Measurements from ENCODE around the gene SPSB4.

SPSB4 gene

GRCh38 chr3:141128126-141128777, 77.1 kb downstream of the SPSB4 start:
- in situ Hi-C loops (cut with MboI; ENCODE audit: low pct_unique_long_range_greater_than_20kb, low sequenced_read_pairs, unreplicated experiment) = no loop called here
- no peak for TF ChIP-seq CTCF (IDR thresholded peaks at IDR 0.05; ENCODE audit: extremely low read depth, insufficient read depth, missing control alignments)
- DNase-seq (ENCODE audit: low spot score) = no peak

DNA sequence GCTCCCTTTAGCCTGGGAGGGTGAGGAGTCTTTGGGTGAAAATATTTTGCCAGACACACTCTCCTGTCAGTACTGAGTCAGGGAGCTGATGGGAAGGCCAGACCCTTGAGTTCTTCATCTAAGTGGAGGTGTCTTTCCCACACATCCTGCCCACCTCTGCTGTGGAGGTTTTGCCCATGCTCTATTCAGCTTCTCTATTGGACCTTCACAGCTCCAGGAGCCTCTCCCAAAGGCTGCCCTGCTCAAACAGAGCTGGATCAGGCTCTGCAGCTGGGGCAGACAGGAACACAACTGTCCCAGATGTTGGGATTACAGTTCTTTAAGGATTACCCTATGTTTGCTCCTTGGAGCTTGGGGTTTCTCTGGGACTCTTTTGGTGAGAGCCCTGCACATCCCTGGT, 77.9 kb downstream of the SPSB4 start:
- no peak for DNase-seq (ENCODE audit: low spot score)
- in situ Hi-C loops (cut with MboI; ENCODE audit: low pct_unique_long_range_greater_than_20kb, low sequenced_read_pairs, unreplicated experiment) = no loop called here
- TF ChIP-seq CTCF (IDR thresholded peaks at IDR 0.05; ENCODE audit: extremely low read depth, insufficient read depth, missing control alignments) = no peak

- DNase-seq (ENCODE audit: low spot score) = no peak
- in situ Hi-C loops (cut with MboI; ENCODE audit: low pct_unique_long_range_greater_than_20kb, low sequenced_read_pairs, unreplicated experiment) = no loop called here
- TF ChIP-seq CTCF (IDR thresholded peaks at IDR 0.05; ENCODE audit: extremely low read depth, insufficient read depth, missing control alignments) = no peak
Observed at GRCh38 chr3:141129541-141130011, 78.4 kb downstream of the SPSB4 start.

DNA sequence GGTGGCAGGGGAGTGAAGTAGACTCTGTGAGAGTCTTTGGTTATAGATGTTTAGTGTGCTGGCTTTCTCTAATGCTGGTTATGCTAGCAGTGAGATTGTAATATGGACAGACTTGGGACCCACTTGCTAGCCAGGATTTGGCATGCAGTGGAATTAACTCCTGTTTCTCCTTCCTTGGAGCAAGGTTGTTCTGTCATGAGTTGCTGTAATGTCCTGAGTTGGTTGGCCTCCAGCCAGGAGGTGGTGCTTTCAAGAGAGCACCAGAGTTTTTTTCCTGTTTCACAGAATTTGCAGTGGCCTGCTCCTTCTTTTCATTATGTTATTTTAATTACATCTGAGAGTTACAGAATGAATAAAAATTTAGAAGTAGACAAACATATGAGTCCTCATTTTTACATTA, 92.4 kb downstream of the SPSB4 start:
- no peak for DNase-seq (ENCODE audit: low spot score)
- in situ Hi-C loops (cut with MboI; ENCODE audit: low pct_unique_long_range_greater_than_20kb, low sequenced_read_pairs, unreplicated experiment) = no loop called here
- no peak for TF ChIP-seq CTCF (IDR thresholded peaks at IDR 0.05; ENCODE audit: extremely low read depth, insufficient read depth, missing control alignments)

DNA sequence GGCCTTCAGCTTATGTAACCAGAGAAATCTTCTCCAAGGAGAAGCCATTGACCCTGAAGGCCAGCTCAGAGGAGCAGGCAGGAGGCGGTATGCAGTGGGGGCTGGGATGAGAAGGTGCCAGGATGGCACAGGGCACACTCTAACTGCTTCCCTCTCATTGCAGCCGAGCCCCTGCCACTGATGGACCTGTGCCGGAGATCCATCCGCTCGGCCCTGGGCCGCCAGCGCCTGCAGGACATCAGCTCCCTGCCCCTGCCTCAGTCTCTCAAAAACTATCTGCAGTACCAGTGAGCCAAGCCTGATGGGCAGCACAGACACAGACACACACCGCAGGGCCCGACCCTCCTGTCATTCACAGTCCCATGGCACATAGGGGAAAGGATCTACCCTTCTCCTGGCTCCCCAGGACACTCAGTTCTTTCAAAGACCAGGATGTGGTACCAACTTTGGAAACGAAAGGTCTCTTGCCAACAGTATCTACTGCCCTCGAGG, 95.9 kb downstream of the SPSB4 start:
- in situ Hi-C loops (cut with MboI; ENCODE audit: low pct_unique_long_range_greater_than_20kb, low sequenced_read_pairs, unreplicated experiment) = no loop called here
- DNase-seq (ENCODE audit: low spot score) = no peak
- TF ChIP-seq CTCF (IDR thresholded peaks at IDR 0.05; ENCODE audit: extremely low read depth, insufficient read depth, missing control alignments) = no peak

DNA sequence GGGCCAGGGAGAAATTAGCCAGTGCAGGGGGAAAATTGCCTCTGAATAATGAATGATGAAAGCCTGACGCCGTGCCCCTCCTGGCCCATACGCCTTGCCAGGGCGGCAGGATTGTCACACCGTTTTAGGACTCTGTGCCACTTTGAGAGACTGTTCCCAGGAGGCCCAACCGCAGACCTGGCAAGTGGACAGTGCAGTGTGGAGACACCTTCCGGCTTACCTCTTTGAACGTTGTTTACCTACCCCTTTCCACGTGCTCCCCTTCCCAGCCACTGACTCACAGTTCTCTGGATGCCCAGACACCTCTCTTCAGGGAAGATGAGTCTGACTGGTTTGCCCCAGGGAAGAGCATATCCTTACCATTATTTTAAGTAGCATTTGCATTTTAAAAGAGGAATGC, 96.5 kb downstream of the SPSB4 start:
- DNase-seq (ENCODE audit: low spot score) = no peak
- in situ Hi-C loops (cut with MboI; ENCODE audit: low pct_unique_long_range_greater_than_20kb, low sequenced_read_pairs, unreplicated experiment) = no loop called here
- TF ChIP-seq CTCF (IDR thresholded peaks at IDR 0.05; ENCODE audit: extremely low read depth, insufficient read depth, missing control alignments) = no peak
